Fibroblast of mammary gland (primary cell): Measurements from ENCODE around the gene NGEF.
"Not testable (repeated sequence)": the region's sequence is repeated elsewhere in the genome, so short reads cannot be mapped to it uniquely, and the experiment has no call there.

Experiments used
- DNase-seq: peaks from one replicate; pipeline ENCODE4 v3.0.0-alpha.2; 2010; ENCODE audit warnings: low read depth
- H3K4me3 ChIP-seq: 2 replicates; pipeline ENCODE4 v1.5.1; 2011; ENCODE audit warnings: low read depth, mild to moderate bottlenecking, low read length, moderate library complexity; ENCODE audit not compliant: control insufficient read depth
- CTCF ChIP-seq: conservative IDR thresholded peaks from 2 replicates; pipeline ENCODE4 v1.5.1; 2011; ENCODE audit warnings: low read depth, low read length, inconsistent platforms; ENCODE audit not compliant: control insufficient read depth, insufficient read depth

The NGEF gene

GRCh38 chr2:232857158-232857563 is 155.9 kb downstream of the NGEF start:
- no peak for TF ChIP-seq CTCF
- H3K4me3 ChIP-seq = no peak overlapping the region
- no peak for DNase-seq

- H3K4me3 ChIP-seq = no peak overlapping the region
- TF ChIP-seq CTCF = no peak
- peak; percentile 90 for DNase-seq
These were observed 159.0 kb downstream of the NGEF start for GRCh38 chr2:232854082-232854481.

DNA sequence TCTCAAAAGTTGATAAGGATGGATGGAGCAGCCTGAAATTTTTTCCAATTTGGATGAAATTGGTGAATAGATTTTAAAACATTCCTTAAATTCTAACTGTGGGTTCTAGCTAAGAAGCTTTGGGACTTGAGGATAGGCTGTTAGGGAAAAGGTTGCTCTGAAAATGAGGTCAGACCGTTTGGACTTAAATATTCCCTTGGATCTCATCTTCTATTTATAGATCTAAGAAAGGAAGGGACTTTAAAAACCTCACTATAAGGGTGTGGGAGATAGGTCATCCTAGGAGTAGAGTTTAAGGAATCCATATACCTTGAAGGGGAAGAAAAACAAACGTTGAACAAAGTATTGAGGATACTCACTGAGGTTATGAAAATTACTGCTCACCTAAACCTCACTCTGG is 160.4 kb downstream of the NGEF start:
- no peak for TF ChIP-seq CTCF
- no peak for DNase-seq
- no peak overlapping the region for H3K4me3 ChIP-seq

GRCh38 chr2:232852081-232852480 is 161.0 kb downstream of the NGEF start:
- not testable (repeated sequence) for H3K4me3 ChIP-seq
- peak; percentile 26 for DNase-seq

DNA sequence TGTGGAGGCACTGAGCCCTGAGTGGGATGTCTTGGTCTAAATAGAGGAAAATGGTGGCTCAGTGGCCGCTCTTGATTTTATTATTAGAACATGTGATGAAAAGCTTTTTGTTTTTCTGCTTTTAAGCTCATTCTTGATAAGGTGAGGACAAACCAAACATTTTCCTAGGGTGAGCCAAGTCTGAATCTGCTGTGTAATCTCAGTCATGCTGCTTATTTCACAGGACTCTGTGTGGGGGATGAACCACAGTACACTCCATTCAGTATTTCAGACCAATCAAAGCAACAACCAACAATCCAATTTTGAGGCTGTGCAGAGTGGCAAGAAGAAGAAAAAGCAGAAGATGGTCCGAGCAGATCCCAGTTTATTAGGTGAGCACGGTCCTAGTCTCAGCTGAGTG is 163.0 kb downstream of the NGEF start:
- no peak for TF ChIP-seq CTCF
- no peak for DNase-seq
- no peak overlapping the region for H3K4me3 ChIP-seq

DNA sequence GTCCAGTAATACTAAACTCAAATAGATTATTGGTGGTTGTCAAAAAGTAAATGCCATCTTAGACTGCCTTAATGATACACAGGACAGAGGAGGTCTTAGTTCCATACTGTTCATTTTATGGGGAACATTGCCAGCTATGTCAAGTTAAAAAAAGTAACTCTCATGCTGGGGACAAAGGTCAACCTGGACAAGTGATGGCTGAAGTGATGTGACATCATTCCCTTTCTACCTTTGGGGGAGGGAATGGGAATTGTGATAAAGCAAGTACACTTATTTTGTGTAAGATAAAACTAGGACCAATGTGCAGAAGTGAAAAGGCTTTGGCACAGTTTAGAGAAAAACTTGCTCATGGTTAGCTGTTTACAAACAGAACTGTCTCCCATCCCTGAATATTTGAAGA is 167.0 kb downstream of the NGEF start:
- no peak for TF ChIP-seq CTCF

DNA sequence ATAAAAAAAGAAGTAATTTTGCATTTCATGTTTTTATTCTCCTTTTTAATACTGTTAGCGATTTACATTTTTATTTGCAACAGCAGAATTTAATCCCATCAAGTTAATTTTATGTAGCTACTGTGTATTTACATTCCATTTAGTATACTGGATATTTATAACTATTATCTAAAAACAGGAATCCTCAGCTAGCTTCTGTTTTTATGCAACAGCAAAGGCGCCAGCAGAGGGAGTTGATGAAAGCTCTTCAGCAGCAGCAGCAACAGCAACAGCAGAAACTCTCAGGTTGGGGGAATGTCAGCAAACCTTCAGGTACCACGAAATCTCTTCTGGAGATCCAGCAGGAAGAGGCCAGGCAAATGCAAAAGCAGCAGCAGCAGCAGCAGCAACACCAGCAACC is 169.2 kb downstream of the NGEF start:
- no peak for TF ChIP-seq CTCF
- H3K4me3 ChIP-seq = no peak overlapping the region
- no peak for DNase-seq

More for the DNA sequence above, 167.0 kb downstream of the NGEF start:
- no peak for DNase-seq
- H3K4me3 ChIP-seq = no peak overlapping the region
